Activated CD4-positive, CD25-positive, alpha-beta regulatory T cell treated with anti-CD3 and anti-CD28 coated beads, Interleukin-2, amount 50 U/mL, for 24 hours (primary cell): ENCODE results near the gene POLN.

Source experiments
- ATAC-seq, 2 donors: fragments of 150-1000 bp; cut with Tn5 transposase; one replicate each; pipeline ENCODE4 v1.10.0; 2021; ENCODE audit warnings: mild to moderate bottlenecking in 1 of 2, moderate library complexity in 1 of 2

Gene POLN

DNA sequence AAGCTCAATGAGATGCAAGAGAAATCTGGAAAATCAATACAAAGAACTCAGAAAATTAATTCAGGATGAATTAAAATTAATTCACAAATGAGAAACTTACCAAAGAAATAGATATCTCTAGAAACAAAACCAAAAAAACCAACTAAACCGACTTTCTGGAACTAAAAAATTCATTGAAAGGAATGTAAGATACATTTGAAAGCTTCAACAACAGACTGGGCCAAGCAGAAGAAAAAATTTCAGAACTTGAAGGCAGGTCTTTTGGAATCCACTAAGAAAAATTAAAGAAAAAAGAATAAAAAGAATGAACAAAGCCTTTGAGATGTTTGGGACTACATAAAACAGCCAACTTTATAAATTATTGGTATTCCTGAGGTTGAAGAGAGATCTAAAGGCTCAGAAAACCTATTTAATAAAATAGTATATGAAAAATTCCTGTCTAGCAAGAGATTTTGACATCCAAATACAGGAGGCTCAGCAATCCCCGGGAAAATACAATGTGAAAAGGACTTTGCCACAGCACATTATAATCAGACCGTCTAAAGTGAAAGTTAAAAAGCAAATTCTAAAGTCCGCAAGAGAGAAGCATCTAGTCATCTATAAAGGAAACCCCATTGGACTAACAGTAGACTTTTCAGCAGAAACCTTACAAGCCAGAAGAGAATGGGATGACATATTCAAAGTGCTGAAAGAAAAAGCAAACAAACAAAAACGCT is 138.6 kb downstream of the POLN start:
- no peak for ATAC-seq

DNA sequence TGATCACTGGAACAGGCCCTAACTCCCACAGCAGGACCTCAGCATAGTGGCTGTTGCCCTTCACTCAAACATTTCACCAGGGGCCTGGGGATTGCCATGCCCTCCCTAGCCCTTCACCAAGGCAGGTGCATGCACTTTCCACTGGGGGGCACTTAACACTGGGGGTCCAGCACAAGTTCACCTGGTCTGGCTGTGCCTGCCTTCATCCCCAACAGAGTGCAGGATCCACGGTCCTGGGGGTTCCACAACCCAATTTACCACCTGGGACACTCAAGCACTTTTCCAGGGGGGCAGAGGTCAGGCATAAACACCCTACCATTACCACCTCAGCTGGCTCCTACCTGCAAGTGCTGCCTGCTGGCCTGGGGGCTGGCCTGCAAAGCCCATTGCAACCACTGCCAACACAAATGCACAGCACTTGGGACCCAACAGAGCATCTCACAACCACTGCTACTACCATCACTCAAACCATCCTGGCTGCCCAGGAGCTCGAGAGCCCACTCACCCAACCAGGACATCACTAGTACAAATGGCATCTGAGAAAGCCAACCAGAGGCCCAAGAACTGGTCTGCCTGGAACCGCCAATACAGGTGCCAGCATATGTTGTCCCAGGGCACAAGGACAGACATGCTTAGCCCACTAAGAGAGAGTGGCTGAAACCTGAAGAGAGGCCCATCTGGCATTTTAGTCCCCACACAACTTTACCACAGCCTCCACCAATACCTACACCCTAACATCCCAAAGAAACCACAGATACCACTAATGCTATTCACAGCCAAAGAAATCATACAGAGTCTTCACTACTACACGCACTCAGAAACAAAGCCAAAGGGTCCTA is 139.7 kb downstream of the POLN start:
- no peak for ATAC-seq

DNA sequence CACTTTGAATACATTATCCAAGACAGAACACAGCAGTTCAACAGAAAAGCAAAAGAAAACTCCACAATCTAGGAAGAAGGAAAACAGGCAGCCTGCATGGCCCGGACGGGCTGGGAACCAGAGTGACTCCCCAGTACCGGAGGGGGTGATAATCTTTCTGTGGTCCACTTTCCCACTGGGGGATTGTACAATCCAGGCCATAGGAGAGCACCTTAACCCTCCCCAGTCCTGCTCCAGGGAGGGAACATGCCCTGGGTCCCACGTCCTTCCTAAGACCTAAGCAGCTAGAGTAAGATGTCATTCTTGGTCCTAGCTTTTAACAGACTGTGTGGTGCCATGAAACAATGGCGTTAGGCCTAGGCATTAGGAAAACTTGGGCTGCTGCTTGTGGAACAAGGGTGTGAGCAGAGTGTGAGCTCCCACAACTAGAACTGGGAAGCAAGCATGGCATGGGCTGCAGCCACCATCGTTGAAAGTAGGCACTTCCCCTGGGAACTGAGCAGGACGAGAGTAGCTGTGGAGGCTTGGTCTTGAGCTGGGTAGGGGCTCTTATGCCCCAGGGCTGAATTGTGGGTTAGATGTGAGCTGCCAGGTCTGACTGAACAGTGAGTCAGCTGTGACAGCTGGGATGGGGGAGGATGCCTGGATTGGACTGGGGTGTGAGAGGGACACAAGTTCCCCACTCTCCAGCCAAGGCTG is 140.4 kb downstream of the POLN start:
- no peak for ATAC-seq

DNA sequence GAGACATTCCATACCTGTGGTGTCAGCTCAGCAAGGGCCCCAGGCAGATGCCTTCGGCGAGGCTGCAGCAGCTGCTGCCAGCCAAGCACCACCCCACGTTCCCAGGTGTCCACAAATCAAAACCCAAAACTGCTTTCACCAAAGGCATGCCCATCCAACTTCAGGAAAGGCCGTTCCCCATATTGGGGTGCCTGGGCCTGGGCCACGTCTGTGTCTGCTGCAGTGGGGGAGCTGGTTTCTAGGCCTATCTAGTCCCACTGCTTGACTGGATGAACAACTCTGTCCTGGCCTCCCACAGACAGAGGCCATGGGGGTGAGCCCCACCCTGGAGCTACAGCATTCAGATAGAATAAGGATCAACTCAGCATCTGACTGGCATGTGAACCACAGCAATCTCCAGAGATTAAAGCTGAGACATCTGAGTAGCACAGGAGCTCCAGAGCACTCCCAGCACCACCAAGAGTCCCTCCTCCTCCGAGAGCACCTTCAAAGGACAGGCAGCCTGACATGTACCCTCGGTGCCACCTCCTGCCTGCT is 145.8 kb downstream of the POLN start:
- ATAC-seq, result no peak

DNA sequence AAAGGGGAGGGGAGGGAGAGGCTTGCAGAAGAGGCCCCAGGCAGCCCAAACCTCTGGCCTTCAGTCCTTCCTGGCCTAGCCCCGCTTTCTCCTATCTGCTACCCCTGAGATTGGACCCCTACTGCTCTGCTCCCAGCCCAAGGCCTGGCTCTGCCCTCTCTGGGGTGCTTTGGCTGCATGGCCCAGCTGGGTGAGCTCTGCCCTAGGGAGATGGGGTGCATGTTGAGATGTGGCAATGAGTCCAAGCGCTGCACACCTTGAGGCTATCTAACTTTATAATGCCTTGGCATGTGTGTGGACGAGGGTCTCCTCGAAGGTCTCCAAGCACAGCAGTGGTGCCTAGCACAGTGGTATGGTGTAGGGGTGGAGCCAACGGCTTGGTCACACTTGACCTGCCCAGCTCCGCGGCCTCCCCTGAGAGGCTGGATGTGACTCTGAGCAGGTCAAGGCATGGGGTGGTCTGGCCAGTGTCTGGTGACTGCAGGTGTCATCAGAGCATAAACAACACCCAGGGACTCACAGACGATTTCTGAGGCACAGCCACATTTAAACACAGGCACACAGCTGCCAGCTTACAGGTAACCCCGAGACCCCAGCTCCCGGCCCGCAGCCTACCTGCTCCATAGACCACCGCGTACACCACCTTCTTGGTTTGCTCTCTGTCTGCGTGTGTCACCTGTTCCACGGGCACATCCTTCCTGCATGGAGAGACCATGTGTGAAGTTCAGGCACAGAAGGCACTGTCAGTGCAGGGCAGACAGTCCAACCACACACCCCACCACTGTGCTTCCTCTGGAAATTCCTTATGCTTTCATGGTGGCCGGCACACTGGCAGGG is 146.5 kb downstream of the POLN start:
- no peak for ATAC-seq

DNA sequence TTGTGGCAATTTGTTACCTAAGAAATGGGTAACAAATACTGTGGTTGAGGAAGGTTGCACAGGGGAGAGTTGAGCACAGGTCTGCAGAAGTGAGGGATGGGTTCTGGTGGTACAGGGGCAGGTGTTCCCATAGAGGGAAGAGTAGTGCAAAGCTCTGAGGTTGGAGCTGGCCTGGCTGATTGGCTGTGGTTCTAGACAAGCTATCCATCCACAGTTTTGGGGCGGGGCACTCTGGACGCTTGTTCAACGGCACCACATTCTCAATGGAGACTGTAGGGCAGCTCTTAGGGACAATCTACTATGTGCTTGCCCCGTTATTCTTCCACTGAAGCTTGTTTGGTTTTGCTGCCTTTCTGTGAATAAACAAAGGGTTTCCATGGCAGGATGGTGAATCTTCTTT is 147.4 kb downstream of the POLN start:
- no peak for ATAC-seq

DNA sequence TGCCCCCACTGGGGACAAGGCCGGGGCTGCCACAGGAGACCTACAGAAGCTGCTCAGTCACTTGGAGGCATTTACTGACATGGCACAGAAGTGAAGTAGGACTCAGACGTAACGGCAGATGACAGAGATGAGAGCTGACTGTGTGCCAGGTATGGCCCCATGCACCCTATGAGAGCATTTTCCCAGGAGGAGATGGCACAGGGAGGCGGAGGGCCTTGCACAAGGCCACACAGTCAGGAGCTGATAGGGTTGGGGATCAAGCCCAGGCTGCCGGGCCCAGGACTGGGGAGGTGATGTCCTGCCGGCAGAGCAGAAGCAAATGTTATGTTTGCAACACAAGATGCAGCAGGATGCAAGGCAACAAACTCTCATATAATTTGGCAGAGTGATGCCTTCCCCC is 148.7 kb downstream of the POLN start:
- no peak for ATAC-seq

DNA sequence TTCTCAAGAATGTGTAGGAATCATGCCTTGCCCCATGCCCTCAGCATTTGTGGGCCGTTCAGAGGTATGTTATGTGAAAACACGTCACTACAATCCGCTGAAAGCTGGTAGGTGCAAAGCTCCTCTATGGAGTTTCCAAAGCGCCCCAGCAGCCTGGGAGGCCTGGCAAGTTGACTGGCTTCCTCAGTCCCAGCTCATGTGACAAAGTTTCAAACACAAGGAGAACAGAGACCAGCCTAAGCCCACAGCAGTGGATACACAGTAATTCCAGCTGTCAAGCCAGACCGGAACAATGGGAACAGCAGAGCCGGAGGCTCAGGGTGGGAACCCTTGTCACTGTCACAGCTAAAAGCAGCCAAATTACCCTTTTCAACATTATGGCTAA is 149.3 kb downstream of the POLN start:
- no peak for ATAC-seq

DNA sequence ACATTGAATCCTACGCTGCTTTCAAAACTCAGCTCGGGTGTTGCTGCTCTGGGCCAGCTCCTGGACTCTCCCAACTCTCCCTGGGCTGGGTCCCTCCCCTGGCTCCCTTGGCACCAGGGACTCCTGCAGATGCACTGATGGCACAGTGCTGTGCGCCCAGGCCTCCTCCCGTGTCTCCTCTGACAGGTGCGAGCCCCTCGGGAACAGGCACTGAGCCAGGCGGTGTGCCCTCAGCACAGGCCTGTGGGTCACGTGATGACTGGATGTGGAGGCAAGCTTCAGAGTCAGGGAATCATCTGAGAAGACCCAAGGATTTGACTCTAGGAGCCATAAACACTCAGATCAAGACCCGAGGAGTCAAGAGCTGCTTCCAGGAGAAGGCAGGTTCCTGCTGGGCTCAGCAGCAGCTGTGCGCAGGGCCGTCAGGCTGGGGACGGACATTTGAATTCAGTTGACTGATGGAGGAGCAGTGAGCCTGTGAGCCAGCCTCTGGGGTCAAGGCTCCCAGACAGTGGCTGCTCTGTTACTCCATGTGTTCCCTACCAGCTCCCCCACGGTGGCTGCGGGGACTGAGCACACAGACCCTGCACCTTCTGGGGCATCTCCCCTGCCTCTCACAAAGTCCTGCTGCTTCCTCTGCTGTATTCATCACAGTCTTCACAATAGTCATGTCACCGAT is 149.8 kb downstream of the POLN start:
- no peak for ATAC-seq

DNA sequence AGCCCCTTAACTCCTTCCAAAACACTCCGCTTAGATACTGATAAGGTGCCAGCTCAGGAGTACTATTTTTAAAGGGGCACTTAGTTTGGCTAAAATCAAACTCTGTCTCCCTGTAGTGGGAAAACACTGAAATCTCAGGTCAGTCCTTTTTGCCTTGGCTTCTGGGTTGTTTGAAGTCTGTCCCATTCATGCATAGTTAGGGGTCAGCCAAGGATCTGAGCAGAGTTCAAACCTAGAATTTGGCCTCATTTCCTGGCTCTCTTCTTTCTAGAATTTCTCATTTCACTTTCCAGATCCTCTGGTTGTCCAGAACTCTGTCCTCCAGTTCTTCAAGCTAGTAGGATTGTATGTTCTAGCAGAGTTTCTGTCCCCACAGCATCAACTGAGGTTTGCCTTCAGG is 151.3 kb downstream of the POLN start:
- ATAC-seq, result no peak

DNA sequence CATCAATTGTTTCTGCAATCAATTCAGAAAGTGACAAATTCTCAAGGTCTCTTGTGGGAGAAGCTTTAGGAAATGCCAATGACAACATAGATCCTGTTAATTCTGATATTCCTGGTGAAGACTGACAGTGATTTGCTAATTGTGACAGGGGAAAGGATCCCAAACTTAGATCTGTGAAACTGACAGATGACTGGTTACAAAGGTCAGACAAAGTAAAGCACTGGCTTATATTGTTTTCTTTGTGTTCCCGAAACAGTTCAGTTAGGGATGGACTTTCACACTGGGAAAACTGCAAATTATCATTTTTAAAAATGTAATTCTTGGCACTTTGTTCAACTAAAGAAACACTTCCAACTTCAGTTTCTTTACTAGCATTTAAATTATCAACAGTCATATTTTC is 152.7 kb downstream of the POLN start:
- no peak for ATAC-seq

DNA sequence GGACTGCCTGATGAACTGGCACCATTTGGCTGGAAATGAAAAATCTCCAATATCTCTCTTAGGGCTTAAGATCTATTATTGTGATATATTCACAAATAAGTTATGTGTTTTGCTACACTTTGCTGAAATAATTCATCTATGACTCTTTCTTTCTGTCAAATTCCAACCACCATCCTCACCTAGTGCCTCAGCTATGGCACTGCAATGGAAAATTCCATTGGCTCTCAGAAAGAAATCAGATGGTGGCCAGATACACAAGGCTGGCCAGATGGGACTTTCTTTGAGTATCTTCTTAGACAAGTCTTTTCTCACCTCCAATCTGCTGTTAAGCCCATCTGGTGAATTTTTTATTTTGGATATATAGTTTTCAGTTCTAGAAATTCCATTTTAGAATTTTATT is 154.8 kb downstream of the POLN start:
- ATAC-seq, result no peak

DNA sequence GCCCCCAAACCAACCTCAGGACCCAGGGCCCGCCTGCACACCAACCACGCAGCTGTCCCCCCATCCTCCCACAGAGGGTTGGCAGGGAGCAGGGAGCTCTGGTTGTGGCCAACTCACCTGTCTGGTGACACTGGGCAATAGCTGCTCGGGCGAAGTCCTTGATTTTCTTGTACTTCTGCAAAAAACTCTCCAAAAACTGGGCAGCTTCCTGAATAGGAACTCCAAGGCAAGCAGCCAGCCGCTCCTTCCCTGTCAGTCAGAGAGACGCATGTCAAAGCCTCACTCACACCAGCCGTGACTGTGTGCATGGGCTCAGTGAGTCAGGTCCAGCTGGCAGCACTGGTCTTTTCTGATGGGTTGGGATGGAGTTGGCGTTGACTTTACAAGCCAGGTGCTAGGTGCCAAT is 156.4 kb downstream of the POLN start:
- no peak for ATAC-seq

DNA sequence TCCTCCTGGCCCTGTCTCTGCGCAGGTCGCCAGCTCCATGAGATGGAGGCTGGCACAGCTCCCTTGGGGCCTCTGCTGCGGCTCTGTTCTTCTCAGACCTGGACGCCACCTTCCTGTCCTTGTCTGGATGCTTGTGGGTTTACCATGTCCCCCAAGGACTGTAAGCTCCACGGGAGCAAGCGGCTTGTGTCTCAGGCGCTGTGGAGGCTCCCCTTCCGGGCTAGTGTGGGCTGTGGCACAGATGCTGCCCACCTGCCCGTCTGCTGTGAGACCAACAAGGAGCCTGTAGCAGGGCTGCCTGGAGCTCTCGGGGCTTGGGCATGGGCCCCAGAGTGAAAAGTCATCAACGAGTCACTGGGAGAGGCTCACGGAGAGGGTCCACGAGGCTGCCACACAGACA is 157.6 kb downstream of the POLN start:
- ATAC-seq, result no peak

DNA sequence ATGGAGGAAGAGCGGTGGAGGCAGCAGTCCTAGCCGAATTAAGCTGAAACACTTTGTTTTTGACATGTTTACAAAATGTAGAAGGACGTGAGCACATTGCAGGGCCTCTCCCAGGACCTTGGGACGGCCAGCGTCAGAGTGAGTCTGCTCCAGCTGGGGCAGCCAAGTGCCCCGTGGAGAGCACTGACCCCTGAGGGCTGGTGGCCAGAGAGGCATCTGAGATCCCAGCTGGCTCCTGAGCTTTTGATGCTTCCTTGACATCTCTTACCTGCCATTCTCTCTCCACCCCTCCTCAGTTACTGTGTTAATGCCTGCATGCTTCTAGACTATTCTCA is 158.1 kb downstream of the POLN start:
- no peak for ATAC-seq

DNA sequence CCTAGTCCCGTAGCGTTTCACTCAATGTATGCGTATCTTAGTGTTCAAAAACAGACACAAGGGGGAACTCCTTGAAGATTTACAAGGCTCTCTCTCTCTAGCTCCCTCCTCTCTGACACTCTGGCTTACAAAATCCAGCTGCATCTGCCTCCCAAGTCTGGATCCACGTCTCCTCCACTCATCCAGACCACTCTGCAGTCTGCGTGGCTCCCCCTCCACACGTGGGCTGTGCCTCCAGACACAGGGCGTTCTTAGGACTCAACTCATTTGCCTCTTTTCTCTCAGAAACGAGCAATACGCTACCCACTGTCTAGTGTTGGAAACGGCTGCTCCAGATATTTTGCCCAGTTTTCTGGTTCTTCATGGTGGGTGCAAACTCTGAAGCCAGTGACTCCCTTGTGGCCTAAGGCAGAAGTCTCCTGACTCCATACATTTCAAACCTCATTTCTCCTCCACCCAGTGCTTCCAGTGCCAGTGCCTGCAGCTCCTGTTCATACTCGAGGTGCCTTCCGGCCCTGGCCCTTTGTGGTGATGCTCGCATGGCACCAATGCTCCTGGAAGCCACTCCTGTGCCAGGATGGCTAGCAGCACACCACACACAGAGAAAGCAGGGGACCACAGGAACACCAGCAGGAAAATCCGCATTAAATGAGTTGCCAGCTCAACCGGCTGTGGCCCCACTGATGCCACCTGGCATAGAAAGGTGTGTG is 158.7 kb downstream of the POLN start:
- no peak for ATAC-seq

DNA sequence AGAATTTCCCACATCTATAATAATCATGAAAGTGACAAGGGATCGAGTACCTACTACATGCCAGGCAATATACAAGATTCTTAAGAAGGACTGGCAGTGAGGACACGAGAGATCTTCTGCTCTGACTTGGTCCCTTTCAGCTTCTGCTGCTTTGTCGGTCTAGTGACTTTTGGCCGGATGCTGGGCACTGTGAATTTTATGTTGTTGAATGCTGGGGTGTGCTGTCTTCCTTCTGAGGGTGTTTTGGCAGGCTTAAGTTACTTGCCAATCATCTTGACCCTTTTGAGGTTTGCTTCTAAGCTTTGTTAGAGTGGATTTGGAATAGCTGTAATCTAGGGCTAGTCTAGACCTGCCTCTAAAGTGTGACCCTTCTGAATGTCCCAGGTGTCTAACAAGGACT is 159.3 kb downstream of the POLN start:
- ATAC-seq, result no peak

DNA sequence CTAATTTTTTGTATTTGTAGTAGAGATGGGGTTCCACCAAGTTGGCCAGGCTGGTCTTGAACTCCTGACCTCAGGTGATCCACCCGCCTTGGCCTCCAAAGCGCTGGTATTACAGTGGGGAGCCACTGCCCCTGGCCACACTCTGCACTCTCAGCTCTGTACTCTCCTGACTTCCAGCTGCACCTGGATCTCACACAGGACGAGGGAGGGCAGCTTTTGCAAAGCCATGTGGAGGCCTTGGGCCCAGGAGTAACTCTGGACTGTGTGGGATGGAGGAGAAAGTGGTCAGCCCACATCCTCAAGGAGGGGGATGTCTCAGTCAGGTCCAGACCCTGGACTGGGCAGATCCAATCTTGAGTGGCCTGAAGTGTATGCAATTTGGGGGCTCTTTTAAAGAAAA is 159.8 kb downstream of the POLN start:
- no peak for ATAC-seq

DNA sequence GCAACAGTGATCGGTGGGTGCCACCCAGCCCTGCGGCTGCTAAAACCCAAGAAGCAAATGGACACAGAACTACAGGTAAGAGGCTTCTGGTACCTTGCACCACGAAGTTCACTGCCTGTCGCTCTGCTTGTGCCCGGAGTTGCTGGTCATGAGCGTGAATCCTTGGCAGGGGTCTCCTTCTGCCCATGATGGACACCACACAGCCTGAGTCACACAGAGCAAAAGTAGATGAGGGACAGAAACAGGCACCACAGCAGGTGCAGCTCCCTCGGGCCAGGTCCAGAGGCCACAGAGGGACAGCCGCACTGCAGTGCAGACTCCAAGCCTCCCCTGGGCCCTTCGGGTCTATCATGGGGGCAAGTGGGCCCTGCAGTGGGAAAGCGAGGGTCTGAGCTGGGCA is 160.4 kb downstream of the POLN start:
- no peak for ATAC-seq

DNA sequence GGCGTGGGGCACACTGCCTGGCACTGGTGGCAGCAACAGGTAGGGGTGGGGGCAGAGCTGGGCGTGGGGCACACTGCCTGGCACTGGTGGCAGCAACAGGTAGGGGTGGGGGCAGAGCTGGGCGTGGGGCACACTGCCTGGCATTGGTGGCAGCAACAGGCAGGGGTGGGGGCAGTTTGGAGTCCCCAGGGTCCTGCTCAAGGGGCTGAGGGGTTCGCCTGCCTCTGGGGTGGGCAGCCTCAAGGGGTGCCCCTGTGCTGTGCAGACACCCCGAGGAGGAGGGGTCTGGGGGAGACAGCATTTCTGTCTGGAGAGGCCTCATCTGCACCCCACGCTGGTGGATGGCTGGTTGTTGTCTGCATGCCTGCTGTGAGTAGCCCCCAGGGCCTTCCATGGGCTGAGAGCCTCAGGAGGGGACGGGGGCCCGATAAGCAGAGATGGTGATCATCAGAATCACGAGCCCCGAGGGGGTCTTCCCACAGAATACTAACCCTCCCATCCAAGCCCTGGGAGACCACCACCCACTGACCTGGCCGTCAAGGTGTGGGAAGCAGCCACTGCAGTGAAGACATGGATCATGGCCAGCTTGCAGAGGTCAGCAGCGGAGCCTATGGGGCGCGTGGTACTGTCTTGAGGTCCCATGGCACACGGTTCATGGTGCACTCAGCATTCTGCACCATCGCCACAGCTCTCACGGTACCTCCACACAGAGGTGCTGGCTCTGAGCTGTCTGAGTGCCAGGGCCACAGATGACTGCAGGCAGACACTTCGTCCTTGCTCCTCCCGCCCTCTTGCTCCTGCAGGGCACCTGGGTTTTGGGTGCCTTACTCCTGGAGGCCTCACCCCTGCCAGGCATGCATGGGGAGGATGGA is 161.3 kb downstream of the POLN start:
- ATAC-seq, result no peak

DNA sequence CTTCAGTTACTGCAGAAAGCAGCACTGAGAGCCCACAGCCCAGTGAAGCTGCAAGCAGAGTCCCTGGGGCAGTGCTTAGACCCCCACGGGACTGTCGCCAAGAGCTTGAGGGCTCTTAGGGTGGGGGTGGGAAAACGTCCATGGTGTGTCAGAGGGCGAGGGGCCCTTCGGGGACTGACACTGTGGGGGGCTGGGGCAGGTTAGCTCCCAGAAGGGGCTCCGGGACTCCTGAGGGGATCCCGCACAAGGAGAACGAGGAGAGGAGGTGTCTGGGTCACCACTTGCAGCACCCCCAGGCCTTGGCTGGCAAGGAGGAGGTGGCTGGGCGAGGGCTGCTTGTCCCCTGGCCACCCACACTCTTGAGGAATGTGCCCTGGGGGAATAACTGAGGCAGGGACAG is 162.0 kb downstream of the POLN start:
- no peak for ATAC-seq
